Dermis blood vessel endothelial cell (primary cell): Measurements from ENCODE around the gene FAM171A1. TPM values are rescaled to one million over a fixed set of nuclear protein-coding genes. Genes with fewer than 3 reads are reported as not detected.
"Not testable (repeated sequence)": the region's sequence is repeated elsewhere in the genome, so short reads cannot be mapped to it uniquely, and the experiment has no call there.

Experiments
- DNase-seq: peaks from one replicate; pipeline ENCODE4 v3.0.0; 2010
- total RNA-seq: library from RNA; depleted of rRNA; stranded (reverse); fragments of >200 nt; gene quantifications from 2 replicates; pipeline ENCODE4 v1.2.3, GENCODE V29; 2014

Gene FAM171A1
- total RNA-seq: 40.0 and 55.9 TPM in 2 replicates

DNA sequence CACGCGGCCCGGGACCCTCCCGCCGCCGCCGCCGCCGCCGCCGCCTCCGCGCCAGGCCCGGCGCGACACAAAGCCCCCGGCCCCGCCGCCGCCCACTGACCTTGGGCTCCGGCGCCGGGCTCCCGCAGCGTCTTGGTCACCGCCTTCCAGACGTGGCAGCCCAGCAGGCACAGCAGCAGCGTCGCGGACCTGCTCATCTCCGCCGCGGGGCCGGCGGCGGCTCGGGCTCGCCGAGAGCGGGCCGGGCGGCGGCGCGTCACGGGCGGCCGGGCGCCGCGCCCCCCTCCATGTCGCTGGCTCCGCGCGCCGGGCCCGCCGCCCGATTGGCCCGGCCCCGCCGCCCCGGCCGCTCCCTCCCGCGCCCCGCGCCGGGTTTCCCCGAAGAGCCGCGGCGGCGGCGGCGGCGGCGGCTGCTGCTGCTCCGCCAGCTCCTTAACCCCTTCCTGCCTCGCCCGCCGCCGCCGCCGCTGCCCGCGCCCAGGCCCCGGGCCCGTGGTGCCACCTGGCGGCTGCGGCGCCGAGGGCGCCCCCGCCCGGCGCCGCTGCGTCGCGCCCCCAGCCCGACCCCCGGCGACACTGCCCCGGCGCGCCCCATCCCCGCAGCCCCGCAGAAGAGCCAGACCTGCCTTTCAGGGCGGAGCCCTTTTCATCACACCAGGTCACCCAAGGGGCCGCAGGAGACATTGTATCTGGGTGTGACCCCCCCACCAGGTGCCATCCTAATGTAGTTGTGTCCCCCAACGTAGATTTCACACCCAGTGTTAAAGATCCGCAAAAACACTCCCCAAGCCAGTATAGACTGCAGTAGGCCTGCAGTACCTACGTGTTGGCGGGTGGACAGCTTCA is at the start of gene FAM171A1:
FAM171A1 (minus strand) TSS at position 434 of the 846 bp plus-strand sequence; CDS start at position 197, 237 bp downstream.
- peak; percentile 76 for DNase-seq

DNA sequence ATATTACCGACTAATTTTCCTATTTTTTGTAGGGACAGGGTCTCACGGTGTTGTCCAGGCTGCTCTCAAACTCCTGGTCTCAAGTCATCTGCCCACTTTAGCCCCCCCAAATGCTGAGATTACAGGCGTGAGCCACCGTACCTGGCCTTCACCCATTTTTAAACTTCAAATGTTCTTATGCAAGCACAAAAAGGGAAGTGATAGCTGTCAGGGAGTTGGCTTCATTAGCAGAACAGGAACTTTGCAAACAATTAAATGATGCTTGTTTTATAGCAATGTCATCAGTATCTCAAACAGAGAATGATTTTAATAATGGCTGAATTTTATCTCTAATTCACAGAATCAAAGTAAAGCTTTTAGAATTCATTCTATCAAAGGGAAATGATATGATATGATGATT is 49.8 kb upstream of the FAM171A1 start:
- no peak for DNase-seq

- DNase-seq: peak; percentile 76
Observed at GRCh38 chr10:15419279-15419874, 48.3 kb upstream of the FAM171A1 start.

DNA sequence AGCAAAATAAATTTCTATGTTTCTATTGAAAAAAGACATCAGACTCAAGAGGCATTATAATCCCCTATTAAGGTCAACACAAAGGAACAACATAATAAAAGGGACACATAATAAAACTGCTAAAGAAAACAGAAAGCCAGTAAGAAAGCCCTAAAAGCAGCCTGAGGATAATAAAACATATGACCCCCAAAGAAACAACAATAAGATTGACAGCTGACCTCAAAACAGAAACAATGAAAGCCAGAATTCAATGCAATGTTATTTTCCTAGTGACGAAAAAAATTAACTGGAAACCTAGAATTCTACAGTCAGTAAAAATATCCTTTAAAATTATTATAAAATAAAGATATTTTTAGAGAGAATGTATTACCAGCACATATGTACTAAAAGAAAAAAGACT is 44.9 kb upstream of the FAM171A1 start:
- no peak for DNase-seq

DNA sequence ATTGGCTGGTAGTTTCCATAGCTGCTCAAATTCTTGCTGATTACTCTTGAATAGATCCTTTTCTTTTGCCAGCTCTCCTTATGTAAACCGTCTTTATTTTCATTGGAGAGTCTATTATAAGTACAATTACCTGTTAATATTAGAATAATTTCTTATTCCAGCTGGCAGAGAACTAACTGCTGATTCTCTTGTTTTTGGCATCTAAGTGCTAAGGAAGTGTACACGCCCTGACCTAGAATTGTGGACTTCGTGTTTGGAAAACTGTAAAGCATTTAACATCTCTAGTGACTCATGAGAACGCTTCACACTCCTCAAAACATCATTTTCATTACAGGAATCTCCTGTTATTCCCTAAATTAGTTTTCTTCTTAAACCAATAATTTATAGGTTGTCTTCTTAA is 39.9 kb upstream of the FAM171A1 start:
- DNase-seq: peak; percentile 27

DNA sequence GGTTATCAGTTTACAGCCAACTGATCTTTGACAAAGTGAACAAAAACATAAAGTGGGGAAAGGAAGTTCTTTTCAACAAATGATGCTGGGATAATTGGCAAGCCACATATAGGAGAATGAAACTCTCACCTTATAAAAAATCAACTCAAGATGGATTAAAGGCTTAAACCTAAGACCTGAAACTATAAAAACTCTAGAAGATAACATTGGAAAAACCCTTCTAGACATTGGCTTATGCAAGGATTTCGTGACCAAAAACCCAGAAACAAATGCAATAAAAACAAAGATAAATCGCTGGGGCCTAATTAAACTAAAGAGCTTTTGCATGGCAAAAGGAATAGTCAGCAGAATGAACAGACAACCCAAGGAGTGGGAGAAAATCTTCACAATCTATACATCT is 38.3 kb upstream of the FAM171A1 start:
- not testable (repeated sequence) for DNase-seq

- DNase-seq: no peak
Observed at GRCh38 chr10:15408557-15408956, 37.5 kb upstream of the FAM171A1 start.

GRCh38 chr10:15405319-15405718 is 34.2 kb upstream of the FAM171A1 start:
- DNase-seq: no peak

DNA sequence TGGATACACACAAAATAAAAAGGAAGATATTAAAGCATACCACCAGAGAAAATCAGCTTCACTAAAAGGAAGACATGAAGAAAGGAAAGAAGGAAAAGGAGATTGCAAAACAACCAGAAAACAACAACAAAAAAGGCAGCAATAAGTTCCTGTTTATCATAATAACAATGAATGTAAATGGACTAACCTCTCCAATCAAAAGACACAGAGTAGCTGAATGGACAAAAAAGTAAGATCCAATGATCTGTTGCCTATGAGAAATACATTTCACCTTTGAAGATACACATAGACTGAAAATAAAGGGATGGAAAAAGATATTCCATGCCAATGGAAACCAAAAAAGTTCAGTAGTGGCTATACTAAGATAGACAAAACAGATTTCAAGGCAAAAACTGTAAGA is 30.3 kb upstream of the FAM171A1 start:
- DNase-seq: no peak

DNA sequence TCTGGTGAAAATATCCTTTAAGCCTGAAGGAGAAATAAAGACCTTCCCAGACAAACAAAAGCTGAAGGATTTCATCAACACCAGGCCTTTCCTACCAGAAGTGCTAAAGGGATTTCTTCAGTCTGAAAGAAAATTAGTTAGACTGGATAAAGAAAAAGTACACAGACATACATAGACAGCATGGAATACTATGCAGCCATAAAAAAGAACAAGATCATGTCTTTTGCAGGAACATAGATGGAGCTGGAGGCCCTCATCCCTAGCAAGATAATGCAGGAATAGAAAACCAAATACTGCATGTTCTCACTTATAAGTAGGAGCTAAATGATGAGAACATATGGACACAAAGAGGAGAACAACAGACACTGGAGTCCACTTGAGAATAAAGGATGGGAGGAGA is 29.4 kb upstream of the FAM171A1 start:
- not testable (repeated sequence) for DNase-seq

GRCh38 chr10:15399060-15399661 is 28.1 kb upstream of the FAM171A1 start:
- DNase-seq: no peak

DNA sequence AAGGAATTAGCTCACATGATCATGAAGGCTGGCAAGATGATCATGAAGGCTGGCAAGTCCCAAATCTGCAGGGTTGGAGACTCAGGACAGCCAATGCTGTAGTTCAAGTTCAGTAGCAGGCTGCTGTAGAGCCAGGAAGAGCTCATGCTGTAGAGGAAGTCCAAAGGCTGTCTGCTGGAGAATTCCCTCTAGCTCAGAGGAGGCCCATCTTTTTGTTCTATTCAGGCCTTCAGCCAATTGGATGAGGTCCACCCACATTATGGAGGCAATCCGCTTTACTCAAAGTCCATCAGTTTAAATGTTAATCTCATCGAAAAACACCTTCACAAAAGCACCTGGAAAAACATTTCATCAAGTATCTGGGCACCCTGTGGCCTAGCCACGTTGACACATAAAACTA is 24.8 kb upstream of the FAM171A1 start:
- no peak for DNase-seq

- no peak for DNase-seq
Observed at GRCh38 chr10:15393139-15393825, 22.2 kb upstream of the FAM171A1 start.

DNA sequence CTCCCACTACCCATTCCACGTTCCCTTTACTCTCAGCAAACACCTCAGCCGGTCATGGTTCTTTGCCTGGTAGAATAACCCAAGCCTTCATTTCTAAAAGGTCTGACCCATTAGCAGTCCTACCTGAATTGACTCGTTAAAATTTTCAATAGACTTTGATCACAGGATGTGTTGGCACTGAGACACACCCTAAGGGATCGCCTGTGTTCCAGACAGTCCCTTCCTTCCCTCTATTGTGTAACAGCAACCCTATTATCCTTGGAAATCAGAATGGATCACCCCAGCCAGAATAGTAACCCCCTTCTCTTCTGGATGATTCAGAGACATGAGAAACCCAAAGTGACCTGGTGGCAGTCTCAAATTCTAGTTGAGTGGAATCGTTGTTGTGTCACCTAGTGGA is 20.4 kb upstream of the FAM171A1 start:
- no peak for DNase-seq

DNA sequence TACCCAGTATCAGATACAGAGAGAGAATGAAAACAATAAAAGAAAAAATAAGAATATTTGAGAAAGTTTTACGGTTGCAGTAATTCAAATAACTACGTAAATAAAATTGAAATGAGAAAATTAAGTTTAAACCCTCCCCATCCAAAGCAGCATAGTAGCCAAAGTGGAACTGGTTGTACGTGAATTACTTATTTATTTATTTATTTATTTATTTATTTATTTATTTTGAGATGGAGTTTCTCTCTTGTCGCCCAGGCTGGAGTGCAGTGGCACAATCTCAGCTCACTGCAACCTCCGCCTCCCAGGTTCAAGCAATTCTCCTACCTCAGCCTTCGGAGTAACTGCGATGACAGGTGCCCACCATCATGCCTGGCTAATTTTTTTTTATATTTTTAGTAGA is 17.1 kb upstream of the FAM171A1 start:
- DNase-seq: not testable (repeated sequence)

DNA sequence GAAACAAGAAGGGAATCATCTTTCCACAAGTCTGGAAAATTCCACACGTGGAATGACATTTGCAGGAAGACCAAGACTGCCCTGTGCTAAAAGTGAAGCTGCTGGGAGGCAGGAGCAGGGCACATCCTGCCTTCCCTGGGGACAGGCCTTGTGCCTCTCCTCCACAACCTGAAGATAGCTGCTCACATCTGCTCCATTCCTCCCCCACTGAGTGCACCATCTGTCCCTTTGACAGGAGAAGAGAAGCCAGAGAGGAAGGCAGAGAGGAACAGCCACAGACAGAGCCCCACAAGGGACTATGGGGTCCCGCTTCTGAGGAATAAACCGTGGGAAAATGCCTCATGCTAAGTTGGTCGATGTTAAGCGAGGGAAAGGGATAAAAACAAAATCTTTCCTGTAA is 15.9 kb upstream of the FAM171A1 start:
- DNase-seq: no peak

DNA sequence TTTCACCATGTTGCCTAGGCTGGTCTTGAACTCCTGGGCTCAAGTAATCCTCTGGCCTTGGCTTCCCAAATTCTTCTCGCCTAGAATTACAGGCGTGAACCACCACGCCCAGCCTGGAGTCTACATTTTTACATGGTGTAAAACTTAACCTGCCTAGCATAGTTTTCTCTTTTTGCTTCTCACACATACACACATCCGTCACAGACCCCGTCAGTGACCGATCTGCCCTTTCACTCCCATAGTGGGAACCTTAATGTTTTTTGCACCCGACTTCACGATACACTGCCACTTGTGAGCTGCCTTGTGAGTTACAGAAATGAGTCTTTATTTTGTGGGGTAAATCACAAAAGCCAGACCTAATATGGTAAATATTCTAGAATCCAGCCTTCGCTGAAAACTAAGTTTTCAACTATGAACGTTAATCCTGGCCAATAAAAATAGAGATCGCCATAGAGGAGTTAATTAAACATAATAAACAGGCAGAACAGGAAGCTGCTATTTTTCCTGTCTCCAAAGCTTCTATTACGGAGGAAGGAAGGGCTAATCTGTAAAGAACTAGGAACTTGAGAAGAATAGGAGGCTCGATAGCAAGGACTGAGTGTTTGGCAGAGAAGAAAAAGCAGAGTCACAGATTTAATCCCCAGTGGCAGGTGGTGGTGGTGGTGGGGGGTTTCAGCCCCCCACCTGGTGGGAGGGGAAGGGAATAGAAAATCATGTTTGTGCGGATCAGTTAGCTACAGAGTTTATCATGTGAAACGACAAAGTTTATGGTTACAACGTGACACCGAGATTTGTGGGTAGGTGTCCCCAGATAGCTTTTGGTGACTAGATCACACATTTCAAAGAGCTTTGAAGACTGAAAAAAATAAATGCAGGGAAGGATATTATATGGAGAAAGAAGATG is 14.7 kb upstream of the FAM171A1 start:
- DNase-seq: peak; percentile 84

DNA sequence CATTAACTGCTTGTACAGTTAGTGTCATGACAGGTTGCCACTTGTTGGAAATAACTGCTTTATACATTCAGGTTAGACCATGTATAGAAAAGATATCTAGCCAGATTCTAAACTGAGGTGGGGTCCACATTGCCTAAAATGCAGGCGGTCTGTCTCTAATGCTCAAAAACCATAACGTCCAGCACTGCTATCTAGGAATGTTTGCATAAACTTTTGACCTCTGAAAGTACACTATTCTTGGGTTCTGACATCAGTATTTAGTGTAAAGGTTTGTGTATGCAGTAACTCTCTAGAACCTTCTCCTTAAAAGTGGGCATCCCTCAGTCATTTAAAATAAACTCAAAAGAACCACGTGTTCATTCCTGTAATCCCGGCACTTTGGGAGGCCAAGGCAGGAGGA is 10.3 kb upstream of the FAM171A1 start:
- DNase-seq: no peak

GRCh38 chr10:15379078-15379477 is 8.0 kb upstream of the FAM171A1 start:
- no peak for DNase-seq

DNA sequence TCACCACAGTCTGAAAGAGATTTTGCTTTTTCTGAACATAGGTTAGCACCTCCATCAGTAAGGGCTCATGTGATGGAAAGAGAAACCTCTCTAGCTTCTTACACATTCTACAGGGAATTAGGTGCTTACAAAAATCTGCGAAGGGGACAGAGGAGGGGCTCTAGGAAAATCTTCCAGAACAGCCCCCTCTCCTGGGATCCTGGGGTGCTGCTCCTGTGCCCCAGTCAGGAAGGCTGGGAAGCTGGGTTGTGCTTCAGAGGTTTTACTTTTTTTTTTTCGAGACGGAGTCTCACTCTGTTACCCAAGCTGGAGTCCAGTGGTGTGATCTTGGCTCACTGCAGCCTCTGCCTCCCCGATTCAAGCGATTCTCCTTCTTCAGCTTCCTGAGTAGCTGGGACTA is 7.5 kb upstream of the FAM171A1 start:
- no peak for DNase-seq

GRCh38 chr10:15374566-15374965 is 3.5 kb upstream of the FAM171A1 start:
- DNase-seq: peak; percentile 54

GRCh38 chr10:15374156-15374555 is 3.1 kb upstream of the FAM171A1 start:
- DNase-seq: no peak
